ENCODE measurements around the gene CNGB1. TPM values are rescaled to one million over a fixed set of nuclear protein-coding genes. Genes with fewer than 3 reads are reported as not detected.
A peak's percentile ranks its signal among the peaks of the same experiment; 100 is the strongest.

CNGB1 gene
- total and polyA plus RNA-seq, 8 donors, result 0.08 to 18.0 (median 0.73) TPM; not detected in 5

DNA sequence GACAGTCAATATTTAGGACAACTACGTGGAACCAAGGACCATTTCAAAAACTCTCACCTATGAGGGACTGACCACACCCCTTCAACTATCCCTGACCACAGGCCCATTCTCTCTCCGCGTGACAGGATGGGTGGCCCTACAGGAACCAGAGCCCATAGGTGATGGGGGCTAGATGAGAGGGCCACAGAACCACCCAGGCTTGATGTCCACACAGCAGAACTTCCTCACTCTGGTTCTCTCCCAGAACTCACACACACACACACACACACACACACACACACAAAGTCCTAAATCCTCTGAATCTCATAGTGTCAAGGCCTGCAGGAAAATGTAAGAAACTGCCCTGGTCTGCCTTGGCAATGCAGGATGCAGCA, 28.1 kb upstream of the CNGB1 start:
- no peaks in the 10 kb centered on the region for H3K9me3 ChIP-seq
- intact Hi-C loops (cut with DNase I; ENCODE audit: low total_unique reads), result loop anchor here (5.0 kb wide), 1 partner anchor 97 kb away; no protein-coding TSS in a partner anchor
- TF ChIP-seq EP300 (IDR thresholded peaks at IDR 0.05) (no peak), POLR2A (IDR thresholded peaks at IDR 0.05) (no peak), POLR2AphosphoS5 (IDR thresholded peaks at IDR 0.05) (no peak), CTCF (IDR thresholded peaks at IDR 0.05) (no peak)
- DNase-seq, result no peak
- peaks cover 28 to 56% (median 53%) of the 10 kb centered on the region in 4 donors for H3K36me3 ChIP-seq
- H3K4me3 ChIP-seq, result peak overlapping the region; percentile 60 to 84 (median 73)
- peak overlapping the region in 4 of 5 donors; percentile 88 to 94 (median 92) for H3K27ac ChIP-seq
- no peaks in the 10 kb centered on the region for H3K27me3 ChIP-seq
- 79 to 88% (median 83%) methylated on average over 3 of the region's 3 CpGs for WGBS, 5 donors
- H3K4me1 ChIP-seq, result peaks cover 20 to 60% (median 46%) of the 10 kb centered on the region in 4 donors

DNA sequence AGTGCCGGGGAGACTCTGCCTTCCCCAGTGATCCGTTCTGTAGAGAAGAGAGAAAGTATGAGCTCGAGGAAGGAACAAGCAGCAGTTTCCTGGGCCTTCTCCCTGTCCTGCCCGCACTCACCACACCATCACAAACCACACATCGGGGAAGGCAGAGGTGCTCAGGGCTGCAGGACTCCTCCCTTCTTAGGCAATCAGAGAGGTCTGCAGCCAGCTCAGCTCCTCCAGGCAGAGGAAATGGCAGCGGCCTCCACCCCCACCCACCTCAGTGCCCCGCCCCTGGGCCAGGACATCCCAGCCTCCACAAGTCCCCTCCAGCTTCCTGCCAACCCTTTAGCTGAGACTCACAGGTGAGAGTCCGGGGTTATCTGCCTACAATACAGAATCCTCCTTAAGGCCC, 27.6 kb upstream of the CNGB1 start:
- WGBS, 5 donors, result 49 to 79% (median 64%) methylated on average over 7 to 8 of the region's 8 CpGs
- intact Hi-C loops (cut with DNase I; ENCODE audit: low total_unique reads), result loop anchor here (5.0 kb wide), 1 partner anchor 96 kb away; no protein-coding TSS in a partner anchor
- H3K27ac ChIP-seq, result peak overlapping the region in 2 of 5 donors; percentile 93 to 94
- H3K9me3 ChIP-seq, result no peaks in the 10 kb centered on the region
- H3K27me3 ChIP-seq, result no peaks in the 10 kb centered on the region
- TF ChIP-seq POLR2A (IDR thresholded peaks at IDR 0.05), result no peak
- TF ChIP-seq POLR2AphosphoS5 (IDR thresholded peaks at IDR 0.05), result no peak
- TF ChIP-seq EP300 (IDR thresholded peaks at IDR 0.05), result no peak
- no peak for TF ChIP-seq CTCF (IDR thresholded peaks at IDR 0.05)
- peaks cover 30 to 61% (median 57%) of the 10 kb centered on the region in 4 donors for H3K36me3 ChIP-seq
- peak in 1 of 2 donors; percentile 46 for DNase-seq
- peaks cover 20 to 64% (median 46%) of the 10 kb centered on the region in 4 donors for H3K4me1 ChIP-seq
- no peak overlapping the region for H3K4me3 ChIP-seq

DNA sequence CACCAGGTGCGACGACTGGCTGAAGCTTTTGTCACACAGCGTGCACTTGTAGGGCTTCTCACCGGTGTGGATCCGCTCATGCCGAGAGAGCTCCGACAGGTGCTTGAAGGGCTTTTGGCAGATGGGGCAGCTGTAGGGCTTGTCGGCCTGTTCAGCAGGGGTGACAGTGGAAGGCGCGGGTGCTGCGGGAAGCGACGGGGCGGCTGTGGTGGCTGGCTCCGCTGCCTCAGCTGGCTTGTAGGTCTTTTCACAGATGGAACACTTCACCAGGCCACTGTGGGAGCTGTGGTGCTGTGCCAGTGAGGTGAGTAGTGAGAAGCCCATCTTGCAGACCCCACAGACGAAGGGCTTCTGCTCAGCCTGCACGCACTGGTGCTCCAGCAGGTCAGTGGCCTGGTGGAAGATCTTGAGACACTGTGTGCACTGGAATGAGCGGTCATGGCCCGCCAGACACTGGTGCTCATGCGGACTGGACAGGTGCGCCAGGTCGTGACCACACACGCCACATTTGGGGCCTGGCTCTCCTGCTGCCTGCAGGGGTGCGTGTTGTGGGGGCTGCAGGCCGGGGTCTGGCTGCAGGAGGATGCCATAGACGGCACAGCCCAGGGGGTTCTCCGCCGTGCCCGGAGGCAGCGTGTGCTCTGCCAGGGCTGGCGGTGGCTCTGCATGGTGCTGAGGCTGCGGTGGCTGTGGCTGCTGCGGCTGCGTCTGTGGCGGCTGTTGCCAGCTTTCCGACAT, 26.8 kb upstream of the CNGB1 start:
- TF ChIP-seq CTCF (IDR thresholded peaks at IDR 0.05) (no peak), POLR2AphosphoS5 (IDR thresholded peaks at IDR 0.05) (no peak), EP300 (IDR thresholded peaks at IDR 0.05) (no peak), POLR2A (IDR thresholded peaks at IDR 0.05) (no peak)
- intact Hi-C loops (cut with DNase I; ENCODE audit: low total_unique reads), result loop anchor here (5.0 kb wide), 1 partner anchor 95 kb away; no protein-coding TSS in a partner anchor
- DNase-seq, result no peak
- peak overlapping the region in 2 of 5 donors; percentile 93 to 94 for H3K27ac ChIP-seq
- peaks cover 30 to 60% (median 51%) of the 10 kb centered on the region in 4 donors for H3K36me3 ChIP-seq
- WGBS, 5 donors, result 92 to 99% (median 96%) methylated on average over 26 to 36 of the region's 36 CpGs
- no peaks in the 10 kb centered on the region for H3K9me3 ChIP-seq
- no peaks in the 10 kb centered on the region for H3K27me3 ChIP-seq
- H3K4me3 ChIP-seq, result peak overlapping the region in 1 of 4 donors; percentile 6
- H3K4me1 ChIP-seq, result peaks cover 20 to 64% (median 43%) of the 10 kb centered on the region in 4 donors

- Histone ChIP-seq H3K9me3 (no peaks in the 10 kb centered on the region), H3K4me3 (no peak overlapping the region), H3K27ac (no peak overlapping the region), H3K27me3 (no peaks in the 10 kb centered on the region), H3K36me3 (peaks cover 30 to 55% (median 47%) of the 10 kb centered on the region in 4 donors), H3K4me1 (peaks cover 20 to 60% (median 40%) of the 10 kb centered on the region in 4 donors)
- WGBS, 5 donors, result 94 to 98% (median 96%) methylated on average over 34 to 35 of the region's 35 CpGs
- intact Hi-C loops (cut with DNase I; ENCODE audit: low total_unique reads), result loop anchor here (5.0 kb wide), 1 partner anchor 95 kb away; no protein-coding TSS in a partner anchor
- TF ChIP-seq CTCF (IDR thresholded peaks at IDR 0.05), result no peak
- no peak for TF ChIP-seq POLR2A (IDR thresholded peaks at IDR 0.05)
- no peak for TF ChIP-seq EP300 (IDR thresholded peaks at IDR 0.05)
- TF ChIP-seq POLR2AphosphoS5 (IDR thresholded peaks at IDR 0.05), result no peak
- no peak for DNase-seq
Measured at GRCh38 chr16:57997176-57997527, 26.2 kb upstream of the CNGB1 start.
